H1 (cell line): ENCODE data around the gene STAT5A. TPM values are rescaled to one million over a fixed set of nuclear protein-coding genes. Genes with fewer than 3 reads are reported as not detected.

ENCODE experiments used
- CTCF ChIA-PET: fragments of 300-600 bp; sonication (Branson Sonifier 250); formaldehyde crosslinking; loops from one replicate; lab custom pipeline; 2021; ENCODE audit not compliant: partially characterized antibody; lab: Charles Lee
- POLR2A ChIA-PET: fragments of 300-600 bp; sonication (Branson Sonifier 250); formaldehyde crosslinking; loops from one replicate; lab custom pipeline; 2021; ENCODE audit warnings: inconsistent platforms; ENCODE audit not compliant: partially characterized antibody; lab: Charles Lee
- DNase-seq, 2 experiments: peaks; one replicate each; pipeline versions ENCODE4 v3.0.0 to v3.0.0-alpha.2; 2010 to 2022; ENCODE audit warnings: low spot score in 2 of 2, low read depth in 1 of 2, mixed read lengths in 1 of 2
- FAIRE-seq: peaks from 2 replicates; lab custom pipeline; 2011; peaks lifted over from hg19 to GRCh38; lab: Jason Lieb, UNC
- H2AFZ ChIP-seq: 2 replicates; pipeline ENCODE4 v1.8.1; 2012; ENCODE audit warnings: low read length, inconsistent platforms
- H2AK5ac ChIP-seq: 2 replicates; pipeline ENCODE4 v1.6.1; 2013; ENCODE audit warnings: low read depth, low read length
- H2BK120ac ChIP-seq: replicated peaks from 2 replicates; pipeline ENCODE3; 2013; ENCODE audit warnings: low read depth, low read length, inconsistent platforms
- H2BK12ac ChIP-seq: 2 replicates; pipeline ENCODE4 v1.6.1; 2013; ENCODE audit warnings: low read depth, low read length
- H2BK15ac ChIP-seq: 2 replicates; pipeline ENCODE4 v1.6.1; 2013; ENCODE audit warnings: low read length
- H2BK20ac ChIP-seq: 2 replicates; pipeline ENCODE4 v1.6.1; 2013; ENCODE audit warnings: low read length
- H2BK5ac ChIP-seq: 2 replicates; pipeline ENCODE4 v1.6.1; 2013; ENCODE audit warnings: low read depth, low read length
- H3K14ac ChIP-seq: 2 replicates; pipeline ENCODE4 v1.6.1; 2013; ENCODE audit warnings: inconsistent platforms; ENCODE audit not compliant: insufficient read length
- H3K18ac ChIP-seq: 2 replicates; pipeline ENCODE4 v1.6.1; 2013; ENCODE audit warnings: low read length; ENCODE audit errors: extremely low read depth
- H3K23ac ChIP-seq: 2 replicates; pipeline ENCODE4 v1.6.1; 2013; ENCODE audit warnings: inconsistent platforms; ENCODE audit not compliant: insufficient read length
- H3K23me2 ChIP-seq: 2 replicates; pipeline ENCODE4 v1.6.1; 2013; ENCODE audit warnings: low read depth, low read length
- H3K27ac ChIP-seq: 2 replicates; pipeline ENCODE4 v1.6.1; 2011; ENCODE audit warnings: low read depth, low read length, inconsistent platforms
- H3K27me3 ChIP-seq, 4 experiments: replicated peaks in 1 of 4; 1 replicate in 1 of 4; 2 replicates in 3 of 4; pipeline versions ENCODE4 v1.6.1 to v1.8.1; 2011 to 2013; ENCODE audit warnings: low read length in 3 of 4, mild to moderate bottlenecking in 3 of 4, inconsistent platforms in 2 of 4, mixed read lengths in 2 of 4, moderate library complexity in 1 of 4; ENCODE audit not compliant: control insufficient read depth in 3 of 4, insufficient read depth in 3 of 4; ENCODE audit errors: extremely low read depth in 1 of 4
- H3K36me3 ChIP-seq, 4 experiments: 2 replicates each; pipeline versions ENCODE4 v1.6.1 to v1.8.1; 2011 to 2013; ENCODE audit warnings: mild to moderate bottlenecking in 4 of 4, low read length in 3 of 4, moderate library complexity in 2 of 4, control low read depth in 1 of 4, inconsistent platforms in 1 of 4; ENCODE audit not compliant: insufficient read depth in 4 of 4, control insufficient read depth in 2 of 4
- H3K4ac ChIP-seq: replicated peaks from 2 replicates; pipeline ENCODE3; 2013; ENCODE audit warnings: low read length, low read depth, mixed read lengths, inconsistent platforms; ENCODE audit not compliant: insufficient read length
- H3K4me1 ChIP-seq, 4 experiments: replicated peaks in 1 of 4; 1 replicate in 1 of 4; 2 replicates in 3 of 4; pipeline versions ENCODE4 v1.6.1 to v1.8.1; 2011 to 2013; ENCODE audit warnings: low read length in 3 of 4, inconsistent platforms in 2 of 4, mixed read lengths in 1 of 4; ENCODE audit not compliant: insufficient read depth in 4 of 4, control insufficient read depth in 3 of 4
- H3K4me2 ChIP-seq, 2 experiments: 2 replicates each; pipeline versions ENCODE4 v1.6.1 to v1.8.1; 2011 to 2013; ENCODE audit warnings: low read depth in 2 of 2, low read length in 2 of 2, control low read depth in 1 of 2, inconsistent platforms in 1 of 2, mild to moderate bottlenecking in 1 of 2; ENCODE audit not compliant: insufficient read depth in 1 of 2
- H3K4me3 ChIP-seq, 4 experiments: fragments of 200-600, 300-600 bp in 1 of 4; sonication (generic), shearing (Covaris generic), sonication (Bioruptor Twin) in 1 of 4; 2 replicates each; pipeline versions ENCODE4 v1.5.1 to v1.8.1; 2011 to 2016; ENCODE audit warnings: low read length in 4 of 4, low read depth in 3 of 4, control low read depth in 2 of 4, inconsistent platforms in 2 of 4, mild to moderate bottlenecking in 2 of 4, mixed read lengths in 1 of 4, moderate library complexity in 1 of 4; ENCODE audit not compliant: insufficient read depth in 2 of 4; ENCODE audit errors: extremely low read depth in 1 of 4
- H3K56ac ChIP-seq: replicated peaks from 2 replicates; pipeline ENCODE3; 2013; ENCODE audit warnings: low read depth, mild to moderate bottlenecking, mixed read lengths, low read length, inconsistent platforms; ENCODE audit not compliant: insufficient read length
- H3K79me1 ChIP-seq: 2 replicates; pipeline ENCODE4 v1.6.1; 2013; ENCODE audit warnings: low read depth, low read length, control low read depth
- H3K79me2 ChIP-seq, 2 experiments: 2 replicates each; pipeline versions ENCODE4 v1.6.1 to v1.8.1; 2012 to 2013; ENCODE audit warnings: low read length in 2 of 2, mild to moderate bottlenecking in 2 of 2, inconsistent platforms in 1 of 2; ENCODE audit not compliant: insufficient read depth in 2 of 2, control insufficient read depth in 1 of 2
- H3K9ac ChIP-seq, 4 experiments: replicated peaks in 1 of 4; 1 replicate in 1 of 4; 2 replicates in 3 of 4; pipeline versions ENCODE4 v1.6.1 to v1.8.1; 2011 to 2013; ENCODE audit warnings: low read depth in 3 of 4, low read length in 3 of 4, control low read depth in 2 of 4, mild to moderate bottlenecking in 2 of 4, moderate library complexity in 2 of 4, inconsistent platforms in 1 of 4; ENCODE audit errors: extremely low read depth in 1 of 4
- H3K9me3 ChIP-seq, 2 experiments: 2 replicates each; pipeline versions ENCODE4 v1.6.1 to v1.8.1; 2012 to 2013; ENCODE audit warnings: mild to moderate bottlenecking in 2 of 2, moderate library complexity in 2 of 2, control low read depth in 1 of 2, inconsistent platforms in 1 of 2, low read depth in 1 of 2, low read length in 1 of 2, mixed read lengths in 1 of 2; ENCODE audit not compliant: insufficient read depth in 2 of 2
- H4K20me1 ChIP-seq, 2 experiments: replicated peaks in 1 of 2; 2 replicates each; pipeline versions ENCODE3 to v1.8.1; 2011 to 2013; ENCODE audit warnings: inconsistent platforms in 2 of 2, low read length in 2 of 2, mild to moderate bottlenecking in 1 of 2; ENCODE audit not compliant: insufficient read depth in 2 of 2, control insufficient read depth in 1 of 2
- H4K5ac ChIP-seq: 2 replicates; pipeline ENCODE4 v1.6.1; 2013; ENCODE audit warnings: low read length, low read depth, mixed read lengths, inconsistent platforms; ENCODE audit not compliant: insufficient read length
- H4K8ac ChIP-seq: 2 replicates; pipeline ENCODE4 v1.8.0; 2013; ENCODE audit warnings: mild to moderate bottlenecking, moderate library complexity, low read length, inconsistent platforms; ENCODE audit not compliant: insufficient read depth; ENCODE audit errors: extremely low read depth
- H4K91ac ChIP-seq: replicated peaks from 2 replicates; pipeline ENCODE3; 2013; ENCODE audit warnings: low read length, mixed read lengths, inconsistent platforms; ENCODE audit not compliant: insufficient read length
- ASH2L ChIP-seq: fragments of 200-600, 300-600 bp; sonication (generic); IDR thresholded peaks from one replicate; pipeline ENCODE4 v1.7.1; 2017; ENCODE audit warnings: low read length
- ATF2 ChIP-seq: IDR thresholded peaks from 2 replicates; pipeline ENCODE4 v1.6.1; 2012; ENCODE audit warnings: low read length, inconsistent platforms
- BRCA1 ChIP-seq: IDR thresholded peaks from 2 replicates; pipeline ENCODE4 v1.6.1; 2012; ENCODE audit warnings: low read depth, low read length, improper control_type of control experiment
- CREB1 ChIP-seq: IDR thresholded peaks from 2 replicates; pipeline ENCODE4 v1.6.1; 2012; ENCODE audit warnings: inconsistent platforms
- HDAC2 ChIP-seq, 2 experiments: fragments of 300-600 bp in 1 of 2; sonication (generic) in 1 of 2; IDR thresholded peaks; 2 replicates each; pipeline ENCODE4 v1.6.1; 2011 to 2012; ENCODE audit warnings: low read depth in 2 of 2, low read length in 2 of 2, mild to moderate bottlenecking in 2 of 2, moderate library complexity in 2 of 2, borderline replicate concordance in 1 of 2, inconsistent platforms in 1 of 2
- HDAC6 ChIP-seq: IDR thresholded peaks from one replicate; pipeline ENCODE4 v1.7.1; 2012; ENCODE audit warnings: low read depth, mild to moderate bottlenecking, inconsistent platforms, low read length, moderate library complexity
- PHF8 ChIP-seq: fragments of 200-600 bp; sonication (generic); conservative IDR thresholded peaks from 2 replicates; pipeline ENCODE4 v1.7.1; 2012; ENCODE audit warnings: low read depth, mild to moderate bottlenecking, inconsistent platforms, low read length, moderate library complexity
- SIN3A ChIP-seq, 2 experiments: IDR thresholded peaks in 1 of 2; conservative IDR thresholded peaks in 1 of 2; 2 replicates each; pipeline ENCODE4 v1.6.1; 2011 to 2012; ENCODE audit warnings: low read length in 2 of 2, improper control_type of control experiment in 1 of 2, low read depth in 1 of 2, mild to moderate bottlenecking in 1 of 2
- SP1 ChIP-seq: IDR thresholded peaks from 2 replicates; pipeline ENCODE4 v1.6.1; 2011; ENCODE audit warnings: low read depth, low read length
- SP2 ChIP-seq: IDR thresholded peaks from 2 replicates; pipeline ENCODE4 v1.6.1; 2012; ENCODE audit warnings: mild to moderate bottlenecking, low read length, inconsistent platforms
- SP4 ChIP-seq: IDR thresholded peaks from 2 replicates; pipeline ENCODE4 v1.6.1; 2012; ENCODE audit warnings: low read length, inconsistent platforms
- TAF7 ChIP-seq: optimal IDR thresholded peaks from 2 replicates; pipeline ENCODE3; 2011; ENCODE audit warnings: low read depth, mild to moderate bottlenecking, inconsistent platforms, low read length, moderate library complexity, borderline replicate concordance
- TBP ChIP-seq: IDR thresholded peaks from 2 replicates; pipeline ENCODE4 v1.6.1; 2011; ENCODE audit warnings: low read depth, low read length, improper control_type of control experiment
- WGBS, 2 experiments: shearing (Covaris generic) in 1 of 2; methylation state at CpG; one replicate each; pipeline versions ENCODE4 v1.1.6 to v1.1.7; 2013 to 2015; ENCODE audit warnings: low lambda C conversion rate in 2 of 2, mixed read lengths in 2 of 2, inconsistent platforms in 1 of 2, low coverage in 1 of 2, missing lambda C conversion rate in 1 of 2; ENCODE audit not compliant: insufficient replicate concordance in 2 of 2, insufficient coverage in 1 of 2, insufficient read length in 1 of 2; ENCODE audit errors: extremely low coverage in 1 of 2, missing lambda C conversion rate in 1 of 2; 5-methylcytosine and 5-hydroxymethylcytosine counted together
- polyA plus RNA-seq, 7 experiments: library from polyadenylated mRNA; depleted of rRNA in 3 of 7; stranded (reverse) in 5 of 7; unstranded in 2 of 7; fragments of >200 nt in 5 of 7; fragments of 200-250 nt in 2 of 7; gene quantifications; 1 replicate in 5 of 7; 2 replicates in 1 of 7; 4 replicates in 1 of 7; pipeline versions ENCODE4 v1.2.1 to v1.2.3, GENCODE V29; 2011 to 2013; ENCODE audit warnings: missing spikeins in 2 of 7, mixed read lengths in 2 of 7
- total RNA-seq: library from RNA; stranded (reverse); fragmentation: NEBNext Ultra II Directional; extraction: Animal tissue kit (Norgen Biotek cat#: 25700); gene quantifications from 2 replicates; pipeline ENCODE4 v1.2.1, GENCODE V29; 2021

Gene STAT5A
- total and polyA plus RNA-seq, 2 of the 8 experiments (the other 6 are each of a cell fraction or from before 2014, with no cell fraction given) = 4.2 to 5.4 TPM

GRCh38 chr17:42316755-42317154 lies 28.5 kb downstream of the STAT5A start:
- FAIRE-seq = no peak
- H3K4ac ChIP-seq = no peak overlapping the region
- TF ChIP-seq ATF2 (no peak), BRCA1 (no peak), TBP (no peak), SP1 (no peak), TAF7 (no peak), HDAC6 (no peak), ASH2L (no peak), PHF8 (no peak), SP2 (no peak), HDAC2 (IDR thresholded peaks at IDR 0.05; ENCODE audit: borderline replicate concordance in 1 of 2, low read depth in 2 of 2, low read length in 2 of 2) (no peak), SP4 (no peak), CREB1 (no peak), SIN3A (conservative IDR thresholded peaks at IDR 0.05 in 1 of 2, IDR thresholded peaks at IDR 0.05 in 1 of 2; ENCODE audit: low read depth in 1 of 2, low read length in 2 of 2) (no peak)

More at GRCh38 chr17:42316755-42317154, 28.5 kb downstream of the STAT5A start:
- Histone ChIP-seq H3K36me3 (peaks cover 13 to 47% (median 37%) of the 10 kb centered on the region in 4 experiments; a peak in 7 of 8 replicates), H3K27ac (no peak overlapping the region), H2AK5ac (no peak overlapping the region), H2BK12ac (no peak overlapping the region), H4K5ac (no peak overlapping the region), H2BK15ac (no peak overlapping the region), H3K9me3 (no peaks in the 10 kb centered on the region), H3K18ac (no peak overlapping the region), H4K91ac (no peak overlapping the region), H2BK120ac (no peak overlapping the region), H3K23me2 (no peaks in the 10 kb centered on the region), H2BK5ac (no peak overlapping the region), H3K4me3 (no peak overlapping the region), H4K8ac (no peak overlapping the region; the same call in 1 of the 2 replicates), H2AFZ (no peak overlapping the region), H3K14ac (no peak overlapping the region), H3K9ac (no peak overlapping the region), H4K20me1 (peaks cover 0 to 7% of the 10 kb centered on the region in 2 experiments), H3K27me3 (no peaks in the 10 kb centered on the region), H2BK20ac (no peak overlapping the region), H3K56ac (no peak overlapping the region), H3K79me2 (no peaks in the 10 kb centered on the region), H3K4me1 (peaks cover 0 to 5% (median 3%) of the 10 kb centered on the region in 4 experiments; a peak in 4 of 7 replicates), H3K4me2 (no peak overlapping the region), H3K23ac (no peak overlapping the region), H3K79me1 (no peaks in the 10 kb centered on the region; the same call in 1 of the 2 replicates)
- POLR2A ChIA-PET = no interaction called here
- no peak for DNase-seq
- CTCF ChIA-PET = interaction anchor here (0.6 to 24.6 kb wide), 3 partner anchors 90 to 133 kb away, joined by 3 to 542 read pairs (median 3); no protein-coding TSS in a partner anchor
- 90% methylated on average over 4 of the region's 4 CpGs; no CpG with 5 or more reads in 1 of the 2 experiments for WGBS, 2 experiments
